HG03342 (cell line): ENCODE data around the gene HIVEP1.

Source experiments
- ATAC-seq: cut with Tn5 transposase; IDR thresholded peaks from one replicate; pipeline ENCODE4 v1.9.1; 2021; ENCODE audit warnings: mild to moderate bottlenecking, moderate library complexity; ENCODE audit not compliant: unreplicated experiment

Gene HIVEP1

GRCh38 chr6:11992086-11992485 lies 20.0 kb upstream of the HIVEP1 start:
- ATAC-seq: no peak

GRCh38 chr6:11994875-11995461 lies 17.1 kb upstream of the HIVEP1 start:
- no peak for ATAC-seq

GRCh38 chr6:11996751-11997150 lies 15.4 kb upstream of the HIVEP1 start:
- no peak for ATAC-seq

GRCh38 chr6:11999246-11999645 lies 12.9 kb upstream of the HIVEP1 start:
- no peak for ATAC-seq

DNA sequence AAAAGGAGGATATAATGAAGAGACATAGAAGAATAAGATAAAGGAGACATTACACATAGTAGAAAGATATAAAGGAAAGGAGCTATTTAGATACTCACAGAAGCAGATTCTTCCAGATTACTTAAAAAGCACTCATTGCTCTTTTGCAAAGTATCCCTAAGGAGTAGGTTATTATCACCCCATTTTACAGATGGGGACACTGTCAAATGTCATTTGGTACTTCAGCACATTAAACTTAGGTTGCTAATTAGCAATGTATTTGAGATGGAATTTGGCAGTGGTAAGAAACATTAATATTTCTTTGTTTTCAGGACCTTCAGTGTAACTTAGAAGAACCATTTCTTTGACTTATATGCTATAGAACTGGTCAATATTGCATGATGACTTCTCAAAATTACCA lies 11.9 kb upstream of the HIVEP1 start:
- ATAC-seq: no peak

DNA sequence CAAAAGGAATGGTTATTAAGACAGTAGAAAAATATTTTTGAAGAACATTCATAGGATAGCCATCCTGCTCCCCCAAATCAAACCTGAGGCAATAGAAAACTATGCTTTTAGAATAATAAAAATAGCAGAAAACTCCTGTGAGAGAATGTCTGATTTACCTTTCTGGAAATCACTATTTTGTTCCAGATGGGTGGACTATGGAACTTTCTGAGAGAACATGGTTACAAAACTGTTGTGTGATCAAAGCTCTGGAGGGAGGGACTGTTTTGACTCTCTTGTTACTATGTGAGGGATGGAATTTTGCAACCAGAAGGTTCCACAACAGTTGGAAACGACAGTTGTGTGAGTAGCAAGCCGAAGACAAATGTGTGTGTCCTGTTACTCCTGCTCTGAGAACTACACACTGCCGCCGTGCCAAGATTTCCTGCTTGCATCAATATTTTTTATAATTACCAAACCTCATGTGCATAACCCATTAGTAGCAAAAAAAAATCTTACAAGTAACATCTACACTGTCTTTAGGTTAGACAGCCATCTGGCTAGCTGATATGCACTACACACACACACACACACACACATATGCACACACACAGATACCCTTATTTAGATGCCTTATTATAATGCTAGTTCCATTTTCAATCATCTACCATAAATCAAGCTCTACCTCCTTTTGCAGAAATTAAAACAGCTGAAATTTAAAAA lies 11.0 kb upstream of the HIVEP1 start:
- ATAC-seq: no peak

GRCh38 chr6:12001706-12002435 lies 10.2 kb upstream of the HIVEP1 start:
- ATAC-seq: no peak

DNA sequence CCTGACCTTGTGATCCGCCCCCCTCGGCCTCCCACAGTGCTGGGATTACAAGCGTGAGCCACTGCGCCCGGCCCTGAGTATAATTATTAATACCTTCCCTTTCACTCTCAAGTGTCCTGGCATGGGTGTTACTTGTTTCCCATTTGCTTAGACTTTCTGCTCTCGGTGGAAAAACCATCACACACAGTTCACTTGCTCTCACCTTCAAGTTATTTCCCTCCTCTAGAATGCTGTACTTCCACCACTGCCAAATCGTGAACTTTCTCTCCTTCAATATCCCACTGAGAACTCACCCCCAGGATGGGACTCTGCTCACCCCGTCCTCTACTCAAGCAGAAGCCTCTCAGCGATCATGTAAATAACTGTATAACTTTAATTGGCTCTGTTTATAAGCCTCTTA lies 4.6 kb upstream of the HIVEP1 start:
- ATAC-seq: no peak

DNA sequence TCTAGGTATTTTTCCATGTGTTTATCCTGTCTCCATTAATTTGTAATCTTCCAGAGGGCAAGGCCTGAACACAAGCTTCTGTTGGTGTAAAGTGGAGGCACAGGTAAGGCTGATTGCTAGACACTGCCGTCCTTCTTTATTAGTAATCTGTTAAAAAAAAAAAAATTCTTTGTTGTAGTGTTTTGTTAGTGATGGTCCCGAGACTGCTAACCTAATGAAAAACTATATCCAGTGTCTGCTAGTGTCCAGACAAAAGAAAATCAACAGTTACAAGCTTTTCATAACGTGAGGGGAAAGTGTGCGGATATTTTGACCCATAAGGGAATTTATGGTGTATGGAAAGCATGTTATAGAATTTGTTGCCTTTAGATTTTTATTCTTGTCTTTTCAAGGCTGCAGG lies 4.2 kb upstream of the HIVEP1 start:
- no peak for ATAC-seq

- ATAC-seq: peak; percentile 34
These were observed 3.5 kb upstream of the HIVEP1 start for GRCh38 chr6:12008366-12009179.

DNA sequence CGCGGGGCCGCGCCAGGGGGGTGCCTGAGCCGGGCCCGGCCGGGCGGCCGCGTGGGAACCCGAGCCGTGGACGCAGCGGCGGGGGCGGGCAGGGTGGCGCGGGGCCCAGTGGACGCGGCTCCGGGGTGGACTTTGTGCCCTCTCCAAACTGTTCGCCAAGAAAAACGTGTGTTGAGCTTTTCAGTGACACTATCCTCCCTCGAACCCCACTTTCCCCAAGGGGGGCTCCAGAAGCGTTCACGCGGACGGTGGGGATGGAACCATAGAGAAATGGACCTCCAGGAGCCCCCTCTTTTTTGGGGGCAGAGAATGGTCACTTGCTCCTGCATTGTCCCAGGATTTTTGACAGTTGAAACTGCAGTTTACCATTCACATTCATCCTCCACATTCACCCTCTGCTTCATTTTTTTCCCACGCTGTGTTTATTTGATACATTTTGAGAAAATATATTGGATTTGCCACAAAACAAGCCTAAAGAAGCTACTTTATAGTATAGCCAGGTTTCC lies 2.9 kb upstream of the HIVEP1 start:
- ATAC-seq: no peak

GRCh38 chr6:12009876-12010634 lies 2.1 kb upstream of the HIVEP1 start:
- no peak for ATAC-seq

GRCh38 chr6:12010635-12011275 lies 1.4 kb upstream of the HIVEP1 start:
- ATAC-seq: peak; percentile 36

- ATAC-seq: peak; percentile 62
These were observed 655 bp upstream of the HIVEP1 start for GRCh38 chr6:12011276-12012037.

DNA sequence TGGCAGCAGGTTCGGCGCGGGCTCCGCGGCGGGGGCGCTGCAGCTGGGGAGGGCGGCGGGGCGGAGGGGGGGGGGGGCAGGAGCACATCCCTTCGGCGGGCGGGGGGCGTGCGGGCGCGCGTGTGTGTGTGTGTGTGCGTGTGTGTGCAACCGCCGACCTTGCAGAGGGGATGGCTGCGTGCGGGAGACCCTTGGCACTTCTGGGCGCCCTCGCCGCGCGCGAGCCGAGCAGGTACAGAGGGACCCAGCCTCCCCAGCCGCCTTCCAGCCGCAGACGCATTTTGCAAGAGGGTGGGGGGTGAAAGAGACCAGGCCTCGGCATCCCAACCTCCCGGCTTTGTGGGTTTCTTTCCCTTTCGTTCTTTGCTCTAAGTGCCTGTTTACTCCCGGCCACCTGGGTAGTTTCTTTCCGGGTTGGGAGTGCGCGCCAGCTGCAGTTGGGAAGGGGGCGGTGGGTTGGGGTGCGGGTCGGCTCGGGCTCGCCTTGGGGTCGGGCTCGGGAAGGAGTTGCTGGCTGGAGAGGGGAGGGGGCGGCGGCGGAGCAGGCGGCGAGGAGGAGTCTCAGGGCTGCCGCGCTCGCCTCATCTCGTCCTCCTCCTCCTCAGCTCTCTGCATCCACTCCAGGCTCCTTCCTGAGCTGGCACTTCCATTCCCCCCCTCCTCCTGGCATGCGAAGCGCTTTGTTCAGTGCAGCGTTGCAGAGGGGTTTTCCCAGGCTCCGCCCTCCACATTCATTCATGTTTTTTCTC lies 620 bp downstream of the HIVEP1 start:
- no peak for ATAC-seq

DNA sequence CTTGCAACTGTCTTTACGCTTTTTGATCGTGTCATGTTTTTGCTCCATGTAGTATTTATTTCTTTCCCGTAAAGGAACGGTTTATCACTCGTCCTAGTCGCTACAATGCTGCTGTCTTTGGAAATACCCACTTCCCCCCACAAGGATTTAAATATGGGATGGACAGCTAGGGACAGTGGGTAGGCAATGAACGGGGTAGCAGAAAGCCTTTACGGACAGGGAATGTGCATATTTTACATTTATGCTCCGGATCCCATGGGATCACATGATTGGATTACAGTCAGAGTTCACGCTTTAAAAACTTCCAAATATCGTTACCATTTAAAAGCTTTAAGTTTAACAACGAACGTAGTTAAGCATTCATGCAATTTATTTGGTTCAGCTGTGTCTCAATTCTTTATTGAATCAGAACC lies 1.2 kb downstream of the HIVEP1 start:
- no peak for ATAC-seq

- ATAC-seq: no peak
These were observed 2.1 kb downstream of the HIVEP1 start for GRCh38 chr6:12014027-12014872.

DNA sequence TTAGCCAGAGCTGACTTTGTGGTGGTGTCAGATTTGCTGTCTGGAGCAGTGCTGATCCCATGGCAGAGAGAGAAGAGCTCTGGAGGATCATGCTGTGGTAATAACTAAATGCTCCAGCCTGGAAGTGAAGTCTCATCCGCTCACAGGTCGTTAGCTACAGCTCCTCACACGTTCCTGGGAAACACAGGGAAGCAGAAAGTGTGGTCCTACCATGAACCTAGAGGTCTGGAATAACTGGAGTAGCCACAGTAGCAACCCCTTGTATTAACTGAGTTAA lies 2.7 kb downstream of the HIVEP1 start:
- no peak for ATAC-seq
